ENCODE data around the gene SLC16A9.

The SLC16A9 gene

GRCh38 chr10:59718257-59718656, 8.6 kb upstream of the SLC16A9 start:
- DNase-seq (ENCODE audit: low read depth), result no peak

- no peak for DNase-seq (ENCODE audit: low read depth)
Measured at GRCh38 chr10:59713196-59713821, 3.7 kb upstream of the SLC16A9 start.

- DNase-seq (ENCODE audit: low read depth), result no peak
Measured at GRCh38 chr10:59711871-59712494, 2.3 kb upstream of the SLC16A9 start.

- no peak for DNase-seq (ENCODE audit: low read depth)
Measured at GRCh38 chr10:59708816-59709394, 745 bp downstream of the SLC16A9 start.

GRCh38 chr10:59706851-59707797, 2.5 kb downstream of the SLC16A9 start:
- no peak for DNase-seq (ENCODE audit: low read depth)

- DNase-seq (ENCODE audit: low read depth), result no peak
Measured at GRCh38 chr10:59705931-59706330, 3.7 kb downstream of the SLC16A9 start.

- no peak for DNase-seq (ENCODE audit: low read depth)
Measured at GRCh38 chr10:59704630-59705029, 5.0 kb downstream of the SLC16A9 start.

GRCh38 chr10:59702347-59702746, 7.3 kb downstream of the SLC16A9 start:
- no peak for DNase-seq (ENCODE audit: low read depth)

GRCh38 chr10:59700709-59701108, 8.9 kb downstream of the SLC16A9 start:
- DNase-seq (ENCODE audit: low read depth), result no peak

GRCh38 chr10:59698326-59698725, 11.3 kb downstream of the SLC16A9 start:
- DNase-seq (ENCODE audit: low read depth), result no peak

GRCh38 chr10:59695637-59696036, 14.0 kb downstream of the SLC16A9 start:
- DNase-seq (ENCODE audit: low read depth), result no peak

- no peak for DNase-seq (ENCODE audit: low read depth)
Measured at GRCh38 chr10:59694936-59695335, 14.7 kb downstream of the SLC16A9 start.

- DNase-seq (ENCODE audit: low read depth), result no peak
Measured at GRCh38 chr10:59692113-59692512, 17.5 kb downstream of the SLC16A9 start.

GRCh38 chr10:59688921-59689351, 20.7 kb downstream of the SLC16A9 start:
- DNase-seq (ENCODE audit: low read depth), result no peak

- no peak for DNase-seq (ENCODE audit: low read depth)
Measured at GRCh38 chr10:59687657-59688056, 22.0 kb downstream of the SLC16A9 start.

- DNase-seq (ENCODE audit: low read depth), result no peak
Measured at GRCh38 chr10:59684006-59684405, 25.6 kb downstream of the SLC16A9 start.

GRCh38 chr10:59682986-59683937, 26.4 kb downstream of the SLC16A9 start:
- DNase-seq (ENCODE audit: low read depth), result no peak

GRCh38 chr10:59680199-59680598, 29.5 kb downstream of the SLC16A9 start:
- no peak for DNase-seq (ENCODE audit: low read depth)

GRCh38 chr10:59678884-59679301, 30.8 kb downstream of the SLC16A9 start:
- no peak for DNase-seq (ENCODE audit: low read depth)

- DNase-seq (ENCODE audit: low read depth), result no peak
Measured at GRCh38 chr10:59677253-59677831, 32.3 kb downstream of the SLC16A9 start.

- DNase-seq (ENCODE audit: low read depth), result no peak
Measured at GRCh38 chr10:59675812-59676211, 33.8 kb downstream of the SLC16A9 start.
